ENCODE measurements around the gene ITPRID2.
"Not testable (repeated sequence)": the region's sequence is repeated elsewhere in the genome, so short reads cannot be mapped to it uniquely, and the experiment has no call there.

ITPRID2 gene

GRCh38 chr2:181916726-181917718 is 25.5 kb downstream of the ITPRID2 start:
- FAIRE-seq, result no peak

DNA sequence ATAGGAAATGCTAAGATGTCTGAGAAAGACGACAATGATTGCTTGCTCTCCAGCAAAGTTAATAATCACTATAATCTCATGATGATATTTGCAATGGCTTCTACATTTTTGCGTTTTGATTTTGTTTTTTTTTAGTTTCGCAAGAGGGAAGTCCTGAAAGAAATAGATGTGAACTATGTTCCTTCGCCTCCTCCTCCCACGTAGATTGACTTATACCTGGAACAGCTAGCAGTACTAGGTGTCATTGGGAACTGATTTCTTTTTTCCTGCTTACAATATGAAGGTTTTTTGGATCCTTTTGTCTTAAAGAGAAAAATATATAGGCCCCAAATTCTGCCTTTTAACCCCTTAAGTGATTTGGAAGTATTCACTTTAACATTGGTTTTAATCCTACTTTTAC is 26.7 kb downstream of the ITPRID2 start:
- no peak for FAIRE-seq

DNA sequence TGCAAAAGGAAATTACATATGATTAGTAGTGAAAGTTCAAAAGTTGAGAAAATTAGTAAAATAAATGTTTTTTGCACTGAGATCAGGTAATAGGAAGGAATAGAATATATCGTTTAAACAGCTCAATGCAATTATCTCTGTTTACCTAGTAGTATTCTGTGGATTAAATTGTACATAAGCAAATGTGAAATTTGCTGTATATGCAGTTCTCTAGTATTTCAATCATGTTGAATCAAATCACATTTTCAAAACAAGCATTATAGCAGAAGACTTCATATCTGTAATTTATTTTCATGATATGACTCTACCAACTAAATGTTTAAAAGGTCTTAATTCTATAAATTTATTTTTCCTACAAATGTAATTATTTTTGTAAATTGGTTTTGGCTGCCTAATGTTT is 31.6 kb downstream of the ITPRID2 start:
- FAIRE-seq, result no peak

DNA sequence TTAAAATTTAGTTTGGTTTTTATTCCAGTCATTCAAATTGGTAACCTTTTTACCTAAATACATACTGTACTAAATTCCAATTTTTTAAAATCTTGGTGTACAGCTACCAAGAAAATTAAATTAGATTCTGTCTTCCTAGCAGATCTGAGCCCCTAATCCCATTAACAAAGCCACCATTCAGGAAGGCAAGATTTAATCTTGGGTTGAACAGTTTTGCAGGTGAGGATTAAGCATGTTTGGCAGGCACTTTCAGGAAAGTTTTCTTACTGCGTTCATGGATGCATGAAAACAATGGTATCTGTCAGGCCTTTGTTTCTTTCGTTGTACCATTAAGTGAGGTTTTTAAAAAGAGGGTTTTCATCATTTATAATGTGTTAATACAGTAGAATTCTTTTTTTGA is 32.8 kb downstream of the ITPRID2 start:
- FAIRE-seq, result no peak

DNA sequence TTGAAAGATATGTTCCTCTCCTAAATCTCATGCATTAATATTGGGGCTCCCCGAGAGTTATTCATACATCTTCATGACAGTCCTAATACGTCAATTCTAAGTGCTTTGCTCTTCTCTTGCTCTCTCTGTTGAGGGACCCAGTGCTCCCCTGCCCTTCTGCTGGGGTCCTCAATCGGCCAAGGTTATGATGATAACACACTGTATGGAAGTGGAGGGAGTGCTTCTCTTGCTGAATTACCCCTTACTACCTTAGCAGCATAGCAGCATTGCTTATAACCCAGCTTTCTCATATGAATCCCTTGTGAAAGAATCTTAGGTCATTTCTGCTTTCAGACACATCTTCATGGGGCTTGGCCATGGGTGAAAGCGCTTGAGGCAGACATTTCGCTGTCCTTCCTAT is 43.2 kb downstream of the ITPRID2 start:
- FAIRE-seq, result no peak

GRCh38 chr2:181937473-181937872 is 45.9 kb downstream of the ITPRID2 start:
- no peak for FAIRE-seq

- FAIRE-seq, result no peak
These were observed 52.0 kb downstream of the ITPRID2 start for GRCh38 chr2:181943411-181944124.

DNA sequence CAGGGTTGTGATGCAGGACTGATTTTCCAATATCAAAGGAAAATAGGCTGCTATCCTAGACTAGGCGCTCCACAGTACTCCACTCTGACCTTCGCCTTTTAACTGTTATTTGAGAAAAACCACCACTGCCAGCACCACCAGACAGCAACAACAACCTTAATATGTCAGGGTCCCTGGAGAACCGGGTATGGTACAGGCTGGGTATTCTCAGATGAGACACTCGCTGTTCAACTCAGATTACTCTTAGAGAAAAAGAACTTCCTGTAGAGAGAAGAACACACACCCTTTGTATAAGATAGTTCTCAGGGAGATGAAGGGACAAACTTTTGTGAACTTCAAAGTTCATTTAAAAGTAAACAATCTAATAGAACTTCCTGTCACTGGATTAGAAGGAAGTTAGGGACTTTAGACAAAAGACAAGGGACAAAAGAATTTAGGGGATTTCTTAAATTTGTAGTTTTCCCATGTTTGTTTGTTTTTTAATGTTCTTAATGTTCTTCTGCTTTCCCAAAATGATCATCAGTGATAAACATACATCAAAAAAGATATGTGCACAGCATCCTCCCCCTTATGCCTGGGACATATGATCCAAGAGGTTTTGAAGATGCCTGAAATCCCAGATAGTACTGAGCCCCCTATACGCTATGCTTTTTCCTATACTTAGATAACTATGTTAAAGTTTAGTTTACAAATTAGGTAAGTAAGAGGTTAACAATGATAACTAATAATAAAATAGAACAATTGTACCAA is 52.8 kb downstream of the ITPRID2 start:
- no peak for FAIRE-seq

GRCh38 chr2:181944914-181945291 is 53.4 kb downstream of the ITPRID2 start:
- FAIRE-seq, result no peak

DNA sequence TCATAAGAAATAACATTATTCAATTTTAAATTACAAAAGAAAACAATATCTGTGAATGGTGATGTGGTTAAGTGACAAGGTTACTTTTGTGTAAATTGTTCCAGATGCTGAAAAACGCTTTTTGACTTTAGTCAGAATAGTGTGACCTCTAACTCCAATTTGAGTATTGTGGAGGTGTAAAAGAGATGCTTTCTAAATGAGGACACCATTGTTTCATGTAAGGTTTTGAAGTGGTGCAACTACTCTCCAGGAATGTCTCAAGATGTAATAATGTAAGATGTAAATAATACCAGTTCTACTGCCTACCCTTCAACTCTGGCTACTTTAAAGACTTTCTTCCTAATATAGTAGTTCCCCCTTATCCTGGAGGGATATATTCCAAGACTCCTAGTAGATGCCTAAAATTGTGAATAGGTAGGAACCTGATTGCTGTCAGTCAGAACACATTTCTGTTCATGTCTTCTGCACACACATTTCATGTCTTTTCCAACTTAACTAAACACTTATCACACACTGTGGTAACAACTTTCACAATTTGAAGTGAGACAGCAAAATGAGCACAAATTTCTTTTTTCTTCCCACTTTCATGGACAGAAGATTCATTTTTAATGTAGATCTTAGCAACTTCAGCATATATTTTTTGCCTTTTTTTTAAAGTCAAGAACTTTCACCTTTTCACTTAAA is 55.1 kb downstream of the ITPRID2 start:
- no peak for FAIRE-seq

DNA sequence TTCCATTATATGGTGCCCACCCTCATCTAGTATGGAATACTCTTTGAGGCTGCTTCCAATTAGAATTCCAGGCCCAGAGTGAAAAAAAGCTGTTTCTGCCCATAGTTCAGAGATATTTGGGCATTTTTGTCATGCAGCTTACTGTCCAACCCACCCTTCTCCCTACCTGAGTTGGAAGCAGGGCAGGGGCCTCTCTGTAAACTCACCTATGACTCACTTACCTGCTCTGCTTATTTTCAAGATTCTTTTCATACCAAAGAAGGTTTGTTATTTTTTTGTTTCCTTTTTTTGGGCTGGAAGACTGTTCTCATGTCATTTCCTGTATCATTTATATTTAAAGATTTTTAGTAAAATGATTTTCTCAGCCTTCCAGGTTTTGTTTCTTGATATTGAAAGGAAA is 55.7 kb downstream of the ITPRID2 start:
- no peak for FAIRE-seq

- FAIRE-seq, result no peak
These were observed 56.7 kb downstream of the ITPRID2 start for GRCh38 chr2:181948227-181948626.

DNA sequence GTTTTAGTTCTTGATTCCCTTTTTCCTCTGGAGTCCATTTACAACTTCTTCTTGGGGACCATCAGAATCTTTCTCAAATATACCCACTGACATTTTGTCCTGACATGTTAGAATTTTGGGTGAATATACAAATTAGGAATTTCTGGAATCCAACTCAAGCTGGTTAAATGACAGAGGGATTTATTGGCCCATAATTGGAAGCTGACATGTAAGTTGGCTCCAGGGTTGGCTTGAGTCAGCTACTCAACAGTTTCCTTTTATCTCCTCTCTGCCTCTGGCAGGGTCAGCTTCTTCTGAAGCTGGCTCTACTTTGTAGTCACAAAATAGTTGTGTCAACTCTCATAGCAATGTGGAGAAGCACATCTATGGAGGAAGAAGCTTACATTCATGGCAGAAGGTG is 57.5 kb downstream of the ITPRID2 start:
- FAIRE-seq, result no peak

DNA sequence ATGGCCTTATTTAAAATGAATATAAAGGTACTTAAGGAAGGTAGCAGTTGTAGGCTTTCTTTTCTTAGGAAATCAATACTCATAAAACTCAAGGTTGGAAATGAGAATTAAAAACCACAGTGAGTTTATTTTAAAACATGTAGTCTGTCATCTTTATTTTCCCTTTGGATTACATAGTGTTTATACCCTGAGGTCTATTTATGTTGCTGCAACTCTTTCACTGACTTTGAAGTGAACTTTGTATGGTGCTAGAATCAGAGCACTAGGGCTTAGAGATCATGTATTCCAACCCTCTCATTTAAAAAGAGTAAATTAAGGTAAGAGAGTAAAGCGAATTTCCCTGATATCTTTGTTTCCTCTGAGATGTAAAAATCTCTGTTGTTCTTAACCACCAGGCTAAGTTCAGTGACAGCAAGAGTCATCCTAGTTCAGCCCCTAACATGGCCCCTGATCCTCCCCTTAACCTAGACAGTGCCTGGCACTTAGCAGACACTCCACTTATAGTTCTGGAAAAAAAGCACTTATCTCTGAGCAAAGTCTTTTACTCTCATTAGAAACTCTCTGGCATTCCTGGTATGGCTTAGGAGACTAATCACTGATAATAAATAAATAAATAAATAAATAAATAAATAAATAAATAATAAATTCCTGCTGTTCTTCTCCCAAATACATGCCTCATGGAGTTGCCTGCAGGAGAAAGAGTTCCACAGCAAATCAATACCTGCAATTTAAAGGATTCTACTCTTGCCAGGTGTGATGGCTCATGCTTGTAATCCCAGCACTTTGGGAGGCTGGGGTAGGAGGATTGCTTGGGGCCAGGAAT is 61.1 kb downstream of the ITPRID2 start:
- FAIRE-seq, result no peak

DNA sequence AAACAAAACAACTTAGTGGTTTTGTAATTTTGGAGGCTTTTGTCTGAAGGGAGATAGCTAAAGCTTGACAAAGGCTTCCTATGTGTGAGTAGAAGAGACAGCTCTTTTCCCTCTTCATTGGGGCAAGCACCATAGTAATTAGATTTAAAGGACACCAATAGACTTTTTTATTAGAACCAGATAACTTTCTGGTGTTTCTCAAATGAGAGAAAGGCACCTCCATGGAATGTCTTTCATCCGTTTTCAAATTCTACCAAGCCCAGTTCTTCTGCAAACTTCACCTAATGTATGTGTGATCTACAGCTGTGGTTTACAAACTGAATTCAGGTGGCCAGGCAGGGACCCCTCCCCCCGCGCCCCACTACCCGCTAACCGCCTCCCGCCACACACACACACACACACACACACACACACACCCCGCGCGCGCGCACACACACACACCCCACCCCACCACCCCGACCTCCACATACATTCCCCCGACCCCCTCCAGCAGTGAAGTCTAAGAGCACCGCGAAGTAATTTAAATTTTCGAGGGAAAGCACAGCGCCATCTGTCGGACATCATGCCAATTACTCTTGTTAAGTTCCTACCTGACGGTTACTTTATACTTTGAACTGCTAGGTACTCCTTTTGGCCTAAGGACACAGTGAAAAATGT is 62.5 kb downstream of the ITPRID2 start:
- no peak for FAIRE-seq

GRCh38 chr2:181954538-181954883 is 63.0 kb downstream of the ITPRID2 start:
- FAIRE-seq, result no peak

- FAIRE-seq, result no peak
These were observed 63.5 kb downstream of the ITPRID2 start for GRCh38 chr2:181955010-181955409.

DNA sequence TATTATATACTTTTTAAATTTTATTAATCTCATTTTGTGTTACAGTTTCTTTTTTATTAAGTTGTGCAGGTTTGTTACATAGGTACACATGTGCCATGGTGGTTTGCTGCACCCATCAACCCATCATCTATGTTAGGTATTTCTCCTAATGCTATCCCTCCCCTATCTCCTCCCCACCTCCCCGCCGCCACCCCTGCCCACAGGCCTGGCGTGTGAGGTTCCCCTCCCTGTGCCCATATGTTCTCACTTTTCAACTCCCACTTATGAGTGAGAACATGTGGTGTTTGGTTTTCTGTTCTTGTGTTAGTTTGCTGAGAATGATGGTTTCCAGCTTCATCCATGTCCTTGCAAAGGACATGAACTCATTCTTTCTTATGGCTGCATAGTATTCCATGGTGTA is 64.3 kb downstream of the ITPRID2 start:
- FAIRE-seq, result not testable (repeated sequence)

DNA sequence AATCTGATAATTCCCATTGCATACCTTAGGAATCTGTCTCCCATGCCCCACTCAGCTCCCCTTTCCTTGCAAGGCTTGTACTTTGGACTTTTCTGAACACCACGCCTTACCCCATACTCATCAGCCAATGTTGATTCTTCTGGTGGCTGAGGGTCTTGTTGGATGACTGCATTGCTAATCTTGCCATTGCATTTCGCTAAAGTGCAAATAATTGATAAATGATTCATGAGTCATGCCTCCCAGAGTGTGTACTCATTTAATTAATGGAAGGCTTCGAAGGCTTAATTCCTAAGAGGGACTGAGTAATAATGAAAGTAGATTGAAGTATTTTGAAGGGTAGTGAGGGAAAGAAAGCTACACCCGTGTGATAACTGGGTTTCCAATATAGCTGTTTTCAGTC is 66.1 kb downstream of the ITPRID2 start:
- FAIRE-seq, result no peak

DNA sequence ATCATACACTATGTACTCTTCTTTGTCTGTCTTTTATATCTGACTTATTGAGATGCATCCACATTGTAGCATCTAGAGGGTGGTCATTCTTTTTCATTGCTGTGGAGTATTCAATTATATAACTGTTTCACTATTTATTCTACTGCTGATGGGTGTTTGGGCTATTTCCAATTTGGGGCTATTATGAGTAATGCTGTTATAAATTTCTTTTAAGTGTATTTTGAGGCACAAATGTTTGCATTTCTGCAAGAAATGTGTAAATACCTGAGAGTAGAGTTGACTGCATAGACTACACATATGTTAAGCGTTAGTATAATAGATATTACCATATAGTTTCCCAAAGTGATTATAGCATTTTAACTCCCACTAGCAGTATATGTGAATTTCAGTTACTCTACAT is 67.2 kb downstream of the ITPRID2 start:
- FAIRE-seq, result no peak

- FAIRE-seq, result no peak
These were observed 68.0 kb downstream of the ITPRID2 start for GRCh38 chr2:181959508-181959907.
